Right lung (tissue), 5 donors: Measurements from ENCODE around the gene NR5A2. TPM values are rescaled to one million over a fixed set of nuclear protein-coding genes. Genes with fewer than 3 reads are reported as not detected.

ENCODE experiments used
- DNase-seq, 2 donors: peaks; one replicate each; pipeline ENCODE4 v3.0.0-alpha.2; 2013
- polyA plus RNA-seq, 5 donors: library from polyadenylated mRNA; unstranded; fragments of 120-200 nt; gene quantifications; one replicate each; pipeline versions ENCODE4 v1.2.1 to v1.2.3, GENCODE V29; 2013; ENCODE audit warnings: inconsistent platforms in 1 of 5, low replicate concordance in 1 of 5; ENCODE audit not compliant: insufficient read length in 5 of 5, insufficient read depth in 1 of 5

Gene NR5A2
- polyA plus RNA-seq, 5 donors = 5.2 to 9.3 (median 8.9) TPM

- no peak for DNase-seq
Observed at GRCh38 chr1:200035956-200036618, 8.6 kb downstream of the NR5A2 start.

GRCh38 chr1:200036619-200037270 lies 9.2 kb downstream of the NR5A2 start:
- DNase-seq = no peak

DNA sequence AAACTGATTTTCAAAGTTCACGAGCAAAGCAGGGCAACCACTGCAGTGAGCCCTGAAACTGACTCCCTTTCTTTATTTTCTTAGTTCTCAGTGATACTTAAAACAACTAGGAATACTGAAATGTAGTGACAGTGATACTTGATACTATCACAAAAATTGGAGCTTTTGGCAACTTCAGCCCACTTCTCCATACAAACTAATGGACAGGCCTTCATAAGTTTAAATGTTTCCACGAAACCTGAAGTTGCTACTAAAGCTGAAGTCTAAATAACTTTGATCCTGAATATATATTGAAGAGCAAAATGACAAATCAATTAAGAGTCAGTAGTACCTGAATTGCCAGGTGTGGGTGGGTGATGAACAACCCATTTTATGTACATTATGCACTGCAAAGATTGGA lies 10.0 kb downstream of the NR5A2 start:
- no peak for DNase-seq

GRCh38 chr1:200037904-200038303 lies 10.4 kb downstream of the NR5A2 start:
- no peak for DNase-seq

- DNase-seq = no peak
Observed at GRCh38 chr1:200038325-200038980, 10.9 kb downstream of the NR5A2 start.

GRCh38 chr1:200038981-200039848 lies 11.7 kb downstream of the NR5A2 start:
- DNase-seq = no peak

- no peak for DNase-seq
Observed at GRCh38 chr1:200039849-200040474, 12.5 kb downstream of the NR5A2 start.

- no peak for DNase-seq
Observed at GRCh38 chr1:200040481-200041138, 13.1 kb downstream of the NR5A2 start.

DNA sequence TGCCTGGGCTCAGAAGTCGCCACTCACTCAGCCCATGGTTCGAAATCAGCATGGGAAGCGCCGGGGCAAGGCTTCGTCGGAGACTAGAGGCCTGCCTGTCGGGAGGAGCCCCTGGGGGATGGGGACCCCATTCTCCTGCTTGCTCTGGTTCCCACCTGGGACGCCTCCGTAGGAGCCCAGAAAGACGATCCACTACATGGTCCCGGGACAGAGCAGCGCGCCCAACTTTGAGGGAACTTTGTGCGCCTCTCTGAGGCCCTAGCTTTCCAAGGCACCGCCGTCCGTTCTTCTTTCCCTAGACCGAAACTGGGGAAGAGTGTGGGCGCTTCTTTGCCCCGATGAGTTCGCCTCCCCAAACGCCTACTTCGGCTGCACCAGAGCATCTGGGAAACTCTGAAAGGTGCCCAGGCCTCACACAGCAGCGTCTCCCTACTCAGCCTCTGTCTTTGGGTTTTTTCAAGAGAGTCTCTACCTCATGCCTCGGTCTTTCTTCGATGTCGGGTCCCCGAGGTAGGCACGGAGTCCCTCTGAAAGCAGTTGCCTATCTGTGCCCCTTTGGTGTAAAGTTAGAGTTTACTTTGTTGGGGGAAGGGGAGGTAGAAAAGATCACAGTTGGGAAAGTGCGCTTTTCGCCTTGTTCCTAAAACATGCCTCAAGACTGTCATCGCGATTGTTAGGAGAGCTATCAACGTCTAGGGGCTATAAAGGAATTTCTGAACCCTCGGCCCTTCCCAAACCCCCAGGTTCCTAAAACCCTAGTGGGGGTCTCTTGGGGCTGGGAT lies 14.0 kb downstream of the NR5A2 start:
- no peak for DNase-seq

GRCh38 chr1:200042119-200042551 lies 14.6 kb downstream of the NR5A2 start:
- DNase-seq = no peak

- no peak for DNase-seq
Observed at GRCh38 chr1:200042552-200043335, 15.2 kb downstream of the NR5A2 start.

DNA sequence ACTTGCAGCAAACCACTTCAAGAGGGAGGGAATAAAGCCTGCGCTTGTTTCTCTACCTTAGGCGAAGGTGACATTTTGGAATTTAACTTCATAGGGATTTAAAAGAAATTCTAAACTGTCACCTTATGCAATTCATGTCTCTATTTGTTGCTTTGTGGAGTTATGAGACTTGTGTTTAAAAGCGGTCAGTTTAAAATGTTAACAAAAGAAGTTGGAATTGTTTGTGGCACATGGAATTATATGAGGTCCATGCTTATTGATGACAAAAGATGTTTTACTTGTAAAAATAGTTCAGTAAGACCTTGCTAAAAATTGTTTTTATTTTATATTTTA lies 15.8 kb downstream of the NR5A2 start:
- no peak for DNase-seq

DNA sequence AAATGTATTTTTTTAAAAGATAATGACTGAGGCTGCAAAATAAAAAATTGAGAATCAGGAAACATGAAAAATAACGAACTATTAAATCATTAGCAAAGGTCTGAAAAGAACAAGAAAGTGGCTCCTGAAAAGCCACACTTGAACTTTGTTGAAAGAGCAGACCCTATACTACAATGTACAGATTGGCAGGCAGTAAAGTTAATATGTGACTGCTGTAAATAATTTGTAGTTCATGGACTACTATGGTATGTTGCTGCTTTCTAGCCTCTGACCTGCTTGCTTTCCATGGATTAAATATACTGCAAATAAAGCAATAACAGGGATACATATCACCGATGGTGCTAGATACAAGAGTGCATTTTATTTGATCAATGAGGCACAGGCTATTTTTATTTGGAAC lies 18.6 kb downstream of the NR5A2 start:
- DNase-seq = no peak

GRCh38 chr1:200048244-200048643 lies 20.7 kb downstream of the NR5A2 start:
- no peak for DNase-seq

- no peak for DNase-seq
Observed at GRCh38 chr1:200049810-200050209, 22.3 kb downstream of the NR5A2 start.

GRCh38 chr1:200051620-200052019 lies 24.1 kb downstream of the NR5A2 start:
- no peak for DNase-seq

- DNase-seq = no peak
Observed at GRCh38 chr1:200053091-200053490, 25.6 kb downstream of the NR5A2 start.

DNA sequence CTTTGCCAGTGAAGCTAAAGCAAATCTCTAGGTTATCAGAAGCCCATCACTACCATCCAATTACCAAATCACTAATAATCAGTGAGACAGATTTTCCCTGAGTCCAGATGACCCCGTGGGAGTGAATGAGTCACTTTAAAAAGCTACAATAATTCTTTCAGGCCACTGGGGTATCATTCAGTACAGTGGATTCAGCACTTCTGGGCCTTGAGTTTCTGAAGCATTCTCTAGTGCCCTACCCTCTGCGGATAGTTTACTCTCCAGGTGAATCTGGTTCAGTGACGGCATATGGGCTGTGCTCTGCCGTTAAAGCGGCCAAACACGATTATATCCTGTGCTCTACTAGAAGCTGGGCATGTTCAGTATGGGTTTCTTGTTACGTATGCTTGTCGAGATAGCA lies 26.1 kb downstream of the NR5A2 start:
- no peak for DNase-seq

- no peak for DNase-seq
Observed at GRCh38 chr1:200058341-200058740, 30.8 kb downstream of the NR5A2 start.

- DNase-seq = no peak
Observed at GRCh38 chr1:200062143-200062542, 34.6 kb downstream of the NR5A2 start.
